IPS-NIHi7 (cell line): ENCODE results near the gene PTPN9.
"Not testable (repeated sequence)": the region's sequence is repeated elsewhere in the genome, so short reads cannot be mapped to it uniquely, and the experiment has no call there.

ENCODE experiments used
- DNase-seq: peaks from one replicate; pipeline ENCODE4 v3.0.0; 2012; ENCODE audit warnings: mixed read lengths; ENCODE audit errors: extremely low spot score

PTPN9 gene

GRCh38 chr15:75578948-75579920, at the start of gene PTPN9:
TSS of gene PTPN9 (minus strand) at chr15:75579315. CDS start at chr15:75578776, 539 bp downstream.
- DNase-seq, result peak; percentile 95

- DNase-seq, result peak; percentile 98
These were observed 46.6 kb upstream of the PTPN9 start, which contains the start of gene SNUPN for GRCh38 chr15:75625542-75626347. TSS of gene SNUPN (minus strand) at chr15:75625725. CDS start at chr15:75621051, 4,674 bp downstream.

DNA sequence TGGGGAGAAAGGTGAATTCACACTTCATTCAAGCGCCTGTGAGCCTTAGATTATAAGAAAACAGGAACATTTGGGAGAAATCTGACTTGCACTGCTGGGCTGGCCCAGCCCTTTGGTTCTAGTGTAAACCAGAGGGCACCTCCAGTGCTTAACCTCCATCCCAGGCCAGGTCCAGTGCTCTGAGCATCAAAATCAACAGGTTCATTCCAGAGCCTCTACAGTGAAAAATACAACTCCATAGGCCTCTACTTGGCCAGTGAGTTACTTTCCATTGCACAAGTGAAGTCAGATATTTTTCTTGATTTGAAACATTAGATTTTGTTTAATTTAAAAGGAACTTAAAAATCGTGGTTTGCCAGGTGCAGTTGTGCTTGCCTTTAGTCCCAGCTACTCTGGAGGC, 43.4 kb upstream of the PTPN9 start:
- DNase-seq, result no peak

GRCh38 chr15:75620841-75621391, 41.8 kb upstream of the PTPN9 start:
- no peak for DNase-seq

DNA sequence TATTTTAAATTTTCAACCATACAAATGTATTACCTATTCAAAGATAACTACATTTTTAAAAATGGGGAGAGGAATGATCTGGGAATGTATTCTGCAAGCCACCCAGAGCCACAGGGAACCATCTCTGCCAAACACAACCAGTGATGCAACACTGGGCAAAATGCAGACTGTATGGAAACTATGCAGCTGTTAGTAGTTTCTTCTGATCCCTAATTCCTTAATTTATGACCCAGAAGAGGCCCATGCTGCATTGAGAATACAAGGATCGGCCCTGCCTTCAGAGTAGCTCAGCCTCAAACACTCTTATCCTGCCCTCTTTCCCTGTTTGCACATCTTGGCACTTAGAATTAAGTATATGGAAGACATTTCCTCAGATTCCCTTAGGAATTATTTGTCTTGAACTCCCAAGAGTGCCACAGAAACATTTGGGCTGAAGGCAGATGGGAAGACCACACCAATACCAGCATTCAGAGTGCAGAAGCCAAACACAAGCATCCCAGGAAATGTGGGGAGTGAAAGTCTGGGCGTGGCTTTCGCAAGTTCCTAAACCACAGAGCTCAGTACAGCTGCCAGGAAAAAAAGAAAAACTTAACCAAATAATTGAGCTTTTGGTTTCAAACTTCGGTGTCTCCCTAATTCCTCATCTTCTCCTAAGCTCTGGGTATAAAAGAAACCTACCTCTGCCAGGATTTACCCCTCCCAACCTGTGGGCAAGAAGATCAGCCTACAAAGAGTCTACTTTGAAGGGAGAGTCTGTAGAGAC, 41.1 kb upstream of the PTPN9 start:
- DNase-seq, result no peak

DNA sequence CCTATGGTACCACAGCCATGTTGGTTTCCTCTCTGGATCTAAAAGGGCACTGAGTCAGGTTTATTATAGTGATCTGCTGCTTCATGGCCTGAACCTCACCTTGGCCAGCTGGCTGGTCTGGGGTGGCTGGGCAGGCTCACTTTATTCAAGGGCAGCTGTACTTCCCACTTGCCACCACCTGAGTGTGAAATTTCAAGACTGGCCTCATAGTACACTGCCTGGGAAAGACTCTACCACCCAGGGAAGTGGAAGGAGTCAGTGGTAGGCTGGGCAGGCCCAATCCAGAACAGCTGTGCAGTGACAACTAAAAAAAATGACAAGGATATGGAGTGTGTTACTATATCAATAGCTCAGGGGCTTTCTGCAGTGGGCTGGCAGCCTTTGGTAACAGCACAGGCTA, 37.7 kb upstream of the PTPN9 start:
- DNase-seq, result no peak

GRCh38 chr15:75606711-75607699, 27.9 kb upstream of the PTPN9 start:
- no peak for DNase-seq

GRCh38 chr15:75606026-75606425, 26.9 kb upstream of the PTPN9 start:
- DNase-seq, result no peak

- DNase-seq, result no peak
These were observed 20.3 kb upstream of the PTPN9 start for GRCh38 chr15:75599401-75599800.

- DNase-seq, result no peak
These were observed 19.2 kb upstream of the PTPN9 start for GRCh38 chr15:75598361-75598760.

GRCh38 chr15:75597667-75598341, 18.7 kb upstream of the PTPN9 start:
- peak; percentile 55 for DNase-seq

GRCh38 chr15:75596703-75597345, 17.7 kb upstream of the PTPN9 start:
- DNase-seq, result no peak

DNA sequence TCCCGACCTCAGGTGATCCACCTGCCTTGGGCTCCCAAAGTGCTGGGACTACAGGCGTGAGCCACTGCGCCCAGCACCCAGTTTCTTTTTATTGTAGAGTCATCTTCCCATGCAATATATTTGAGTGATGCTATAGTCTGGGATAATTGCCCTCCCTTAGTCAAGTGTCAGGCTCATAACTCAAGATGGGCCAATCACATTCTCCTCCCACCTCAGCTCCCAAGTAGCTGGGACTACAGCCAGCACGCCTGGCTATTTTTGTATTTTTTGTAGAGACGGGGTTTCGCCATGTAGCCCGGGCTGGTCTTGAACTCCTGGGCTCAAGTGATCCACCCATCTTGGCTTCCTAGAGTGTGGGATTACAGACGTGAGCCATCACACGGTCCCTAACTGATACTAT, 15.2 kb upstream of the PTPN9 start:
- DNase-seq, result no peak

DNA sequence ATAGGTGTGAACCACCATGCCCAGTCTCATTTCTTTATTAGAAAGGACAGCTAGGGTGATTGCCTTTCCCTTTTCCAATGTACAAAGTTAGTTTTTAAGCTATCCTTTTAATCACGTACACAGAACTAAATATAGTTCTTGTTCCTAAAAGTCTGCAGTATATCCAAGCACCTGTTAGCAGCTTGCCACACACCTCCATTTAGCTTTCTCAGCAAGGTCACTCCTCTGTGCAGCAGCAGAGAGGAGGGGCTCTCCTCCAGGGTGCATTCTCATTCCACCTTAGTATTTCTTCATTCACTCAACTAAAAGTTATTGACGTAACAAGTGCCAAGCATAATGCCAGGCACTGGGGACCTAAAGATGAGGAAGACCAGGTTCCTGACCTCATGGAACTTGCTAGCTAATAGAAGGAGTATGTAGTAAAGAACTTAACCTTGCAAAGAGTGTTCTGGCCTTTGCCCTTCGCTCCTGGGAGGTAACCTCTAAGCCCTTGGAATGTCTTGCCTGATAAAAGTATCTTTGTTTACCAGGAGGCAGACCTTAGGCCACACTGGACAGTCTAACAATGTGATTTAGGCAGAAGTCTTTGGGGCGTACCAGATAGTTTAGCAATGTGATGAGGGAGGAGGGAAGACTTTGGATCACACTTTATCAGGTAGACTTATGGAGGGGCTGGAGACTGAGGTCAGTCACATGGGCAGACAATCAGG, 12.7 kb upstream of the PTPN9 start:
- DNase-seq, result peak; percentile 5

DNA sequence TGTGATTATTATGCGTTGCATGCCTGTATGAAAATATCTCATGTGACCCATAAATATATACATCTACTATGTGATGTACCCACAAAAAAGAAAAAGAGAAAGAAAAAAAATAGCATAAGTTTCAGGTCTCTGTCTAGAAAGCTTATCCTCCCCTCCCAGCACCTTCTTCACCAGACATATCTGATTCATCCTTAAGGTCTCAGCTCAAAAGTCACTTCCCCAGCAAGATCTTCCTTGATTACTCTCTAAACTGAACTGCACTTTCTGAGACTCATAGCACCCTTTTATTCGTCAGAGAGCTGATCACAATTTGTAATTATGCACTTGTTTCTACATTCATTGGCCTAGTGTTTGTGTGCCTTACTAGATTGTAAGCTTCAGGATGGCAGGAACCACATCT, 11.1 kb upstream of the PTPN9 start:
- peak; percentile 0 for DNase-seq

DNA sequence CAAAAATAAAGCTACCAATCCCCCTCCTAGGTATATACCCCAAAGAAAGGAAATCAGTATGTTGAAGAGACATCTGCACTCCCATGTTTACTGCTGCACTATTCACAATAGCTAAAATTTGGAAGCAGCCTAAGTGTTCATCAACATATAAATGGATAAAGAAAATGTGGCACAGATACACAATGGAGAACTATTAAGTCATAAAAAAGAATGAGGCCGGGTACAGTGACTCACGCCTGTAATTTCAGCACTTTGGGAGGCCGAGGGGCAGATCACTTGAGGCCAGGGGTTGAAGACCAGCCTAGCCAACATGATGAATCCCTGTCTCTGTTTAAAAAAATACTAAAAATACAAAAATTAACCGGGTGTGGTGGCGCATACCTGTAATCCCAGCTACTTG, 10.0 kb upstream of the PTPN9 start:
- no peak for DNase-seq

DNA sequence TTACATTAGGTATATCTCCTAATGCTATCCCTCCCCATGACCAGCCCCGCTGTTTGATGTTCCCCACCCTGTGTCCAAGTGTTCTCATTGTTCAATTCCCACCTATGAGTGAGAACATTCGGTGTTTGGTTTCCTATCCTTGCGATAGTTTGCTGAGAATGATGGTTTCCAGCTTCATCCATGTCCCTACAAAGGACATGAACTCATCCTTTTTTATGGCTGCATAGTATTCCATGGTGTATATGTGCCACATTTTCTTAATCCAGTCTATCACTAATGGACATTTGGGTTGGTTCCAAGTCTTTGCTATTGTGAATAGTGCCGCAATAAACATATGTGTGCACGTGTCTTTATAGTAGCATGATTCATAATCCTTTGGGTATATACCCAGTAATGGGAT, 7.3 kb upstream of the PTPN9 start:
- DNase-seq, result not testable (repeated sequence)

- DNase-seq, result no peak
These were observed 5.0 kb upstream of the PTPN9 start for GRCh38 chr15:75584121-75584520.
